ENCODE results near the gene MICB. TPM values are rescaled to one million over a fixed set of nuclear protein-coding genes. Genes with fewer than 3 reads are reported as not detected.

The MICB gene
- total RNA-seq, 1 experiment from 2014 or later, result 72.1 TPM

DNA sequence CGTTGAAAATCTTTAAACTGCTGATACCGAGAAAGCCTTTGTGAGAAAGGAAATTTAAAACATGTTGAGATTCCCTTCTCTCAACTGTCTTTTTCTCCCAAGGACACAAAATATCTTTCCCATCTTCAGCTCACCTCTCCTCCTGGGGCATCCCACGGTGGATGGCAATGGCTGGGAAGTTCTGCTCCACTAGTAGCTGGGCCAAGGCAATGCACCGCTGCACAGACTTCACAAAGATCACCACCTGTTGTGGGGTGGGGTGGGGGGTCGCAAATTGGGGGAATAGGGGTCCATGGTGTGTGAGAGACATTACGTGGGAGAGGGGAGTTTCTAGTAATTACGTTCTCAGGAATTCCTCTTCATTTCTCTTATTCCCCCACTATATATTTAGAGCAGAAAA lies 33.2 kb downstream of the MICB start:
- TF ChIP-seq TCF7L2 (IDR thresholded peaks at IDR 0.05; ENCODE audit: low read depth, low read length), result no peak
- no peak for TF ChIP-seq POLR2AphosphoS5 (IDR thresholded peaks at IDR 0.05; ENCODE audit: low read depth, low read length)
- TF ChIP-seq, protein P1, sequence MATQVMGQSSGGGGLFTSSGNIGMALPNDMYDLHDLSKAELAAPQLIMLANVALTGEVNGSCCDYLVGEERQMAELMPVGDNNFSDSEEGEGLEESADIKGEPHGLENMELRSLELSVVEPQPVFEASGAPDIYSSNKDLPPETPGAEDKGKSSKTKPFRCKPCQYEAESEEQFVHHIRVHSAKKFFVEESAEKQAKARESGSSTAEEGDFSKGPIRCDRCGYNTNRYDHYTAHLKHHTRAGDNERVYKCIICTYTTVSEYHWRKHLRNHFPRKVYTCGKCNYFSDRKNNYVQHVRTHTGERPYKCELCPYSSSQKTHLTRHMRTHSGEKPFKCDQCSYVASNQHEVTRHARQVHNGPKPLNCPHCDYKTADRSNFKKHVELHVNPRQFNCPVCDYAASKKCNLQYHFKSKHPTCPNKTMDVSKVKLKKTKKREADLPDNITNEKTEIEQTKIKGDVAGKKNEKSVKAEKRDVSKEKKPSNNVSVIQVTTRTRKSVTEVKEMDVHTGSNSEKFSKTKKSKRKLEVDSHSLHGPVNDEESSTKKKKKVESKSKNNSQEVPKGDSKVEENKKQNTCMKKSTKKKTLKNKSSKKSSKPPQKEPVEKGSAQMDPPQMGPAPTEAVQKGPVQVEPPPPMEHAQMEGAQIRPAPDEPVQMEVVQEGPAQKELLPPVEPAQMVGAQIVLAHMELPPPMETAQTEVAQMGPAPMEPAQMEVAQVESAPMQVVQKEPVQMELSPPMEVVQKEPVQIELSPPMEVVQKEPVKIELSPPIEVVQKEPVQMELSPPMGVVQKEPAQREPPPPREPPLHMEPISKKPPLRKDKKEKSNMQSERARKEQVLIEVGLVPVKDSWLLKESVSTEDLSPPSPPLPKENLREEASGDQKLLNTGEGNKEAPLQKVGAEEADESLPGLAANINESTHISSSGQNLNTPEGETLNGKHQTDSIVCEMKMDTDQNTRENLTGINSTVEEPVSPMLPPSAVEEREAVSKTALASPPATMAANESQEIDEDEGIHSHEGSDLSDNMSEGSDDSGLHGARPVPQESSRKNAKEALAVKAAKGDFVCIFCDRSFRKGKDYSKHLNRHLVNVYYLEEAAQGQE (IDR thresholded peaks at IDR 0.05; ENCODE audit: insufficient read depth in 1 of 2, low read depth in 2 of 2, low read length in 1 of 2), result no peak
- no peak for TF ChIP-seq SIN3A (IDR thresholded peaks at IDR 0.05; ENCODE audit: borderline replicate concordance, insufficient read depth, low read depth, low read length)
- TF ChIP-seq, protein P2, sequence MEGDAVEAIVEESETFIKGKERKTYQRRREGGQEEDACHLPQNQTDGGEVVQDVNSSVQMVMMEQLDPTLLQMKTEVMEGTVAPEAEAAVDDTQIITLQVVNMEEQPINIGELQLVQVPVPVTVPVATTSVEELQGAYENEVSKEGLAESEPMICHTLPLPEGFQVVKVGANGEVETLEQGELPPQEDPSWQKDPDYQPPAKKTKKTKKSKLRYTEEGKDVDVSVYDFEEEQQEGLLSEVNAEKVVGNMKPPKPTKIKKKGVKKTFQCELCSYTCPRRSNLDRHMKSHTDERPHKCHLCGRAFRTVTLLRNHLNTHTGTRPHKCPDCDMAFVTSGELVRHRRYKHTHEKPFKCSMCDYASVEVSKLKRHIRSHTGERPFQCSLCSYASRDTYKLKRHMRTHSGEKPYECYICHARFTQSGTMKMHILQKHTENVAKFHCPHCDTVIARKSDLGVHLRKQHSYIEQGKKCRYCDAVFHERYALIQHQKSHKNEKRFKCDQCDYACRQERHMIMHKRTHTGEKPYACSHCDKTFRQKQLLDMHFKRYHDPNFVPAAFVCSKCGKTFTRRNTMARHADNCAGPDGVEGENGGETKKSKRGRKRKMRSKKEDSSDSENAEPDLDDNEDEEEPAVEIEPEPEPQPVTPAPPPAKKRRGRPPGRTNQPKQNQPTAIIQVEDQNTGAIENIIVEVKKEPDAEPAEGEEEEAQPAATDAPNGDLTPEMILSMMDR (IDR thresholded peaks at IDR 0.05), result no peak
- no peaks in the 10 kb centered on the region for H3K27me3 ChIP-seq (ENCODE audit: control insufficient read depth, insufficient read depth, low read length)
- in situ Hi-C loops (cut with HindIII; ENCODE audit: low pct_unique_long_range_greater_than_20kb, low sequenced_read_pairs) (no loop called here), intact Hi-C loops (cut with micrococcal nuclease; ENCODE audit: unreplicated experiment) (no loop called here)
- BruUV-seq (replicated peaks), result no TSS peak
- CTCF ChIA-PET, result no interaction called here
- no peaks in the 10 kb centered on the region for H3K9me3 ChIP-seq (ENCODE audit: control insufficient read depth, insufficient read depth, low read depth, low read length)
- POLR2A ChIA-PET, result no interaction called here
- H3K4me1 ChIP-seq (ENCODE audit: control insufficient read depth, insufficient read depth, low read length), result peaks cover 4% of the 10 kb centered on the region; the same call in 1 of the 2 replicates
- DNase-seq (ENCODE audit: low read depth, low spot score), result no peak
- H3K36me3 ChIP-seq (ENCODE audit: control insufficient read depth, insufficient read depth, low read length), result peaks cover 35% of the 10 kb centered on the region
- ATAC-seq, result no peak
- H3K27ac ChIP-seq (ENCODE audit: low read length), result no peak overlapping the region
- no peak overlapping the region for H3K4me3 ChIP-seq (ENCODE audit: low read depth in 2 of 2, low read length in 2 of 2)

DNA sequence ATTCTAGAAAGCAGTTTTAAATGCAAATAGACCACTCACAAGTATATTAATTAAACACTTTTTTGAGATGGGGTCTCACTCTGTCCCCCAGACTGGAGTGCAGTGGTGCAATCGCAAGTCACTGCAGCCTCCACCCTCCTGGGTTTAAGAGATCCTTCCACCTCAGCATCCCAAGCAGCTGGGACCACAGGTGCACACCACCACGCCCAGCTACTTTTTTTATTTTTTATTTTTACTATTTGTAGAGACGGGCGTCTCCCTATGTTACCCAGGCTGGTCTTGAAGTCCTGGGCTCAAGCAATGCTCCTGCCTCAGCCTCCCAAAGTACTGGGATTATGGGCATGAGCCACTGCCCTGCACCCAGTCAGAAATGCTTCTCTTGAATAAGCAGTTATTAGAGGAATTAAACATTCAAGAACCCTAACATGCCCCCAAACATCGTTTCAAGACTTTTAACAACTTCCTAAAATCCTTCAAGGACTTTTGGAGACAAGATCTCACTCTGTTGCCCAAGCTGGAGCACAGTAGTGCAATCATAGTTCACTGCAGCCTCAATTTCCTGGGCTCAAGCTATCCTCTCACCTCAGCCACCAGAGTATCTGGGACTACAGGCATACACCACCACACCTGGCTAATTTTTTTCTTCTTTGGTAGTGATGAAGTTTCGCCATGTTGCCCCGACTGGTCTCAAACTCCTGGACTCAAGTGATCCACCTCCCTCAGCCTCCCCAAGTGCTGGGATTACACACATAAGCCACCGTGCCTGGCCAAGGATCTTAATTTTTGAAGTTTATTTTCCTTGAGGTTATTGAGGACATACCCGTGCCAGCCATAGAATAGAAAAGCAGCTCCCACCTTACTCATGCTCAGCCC lies 34.1 kb downstream of the MICB start:
- ChIA-PET CTCF (no interaction called here), POLR2A (no interaction called here)
- BruUV-seq (replicated peaks), result TSS peak; percentile 8
- peaks cover 41% of the 10 kb centered on the region for H3K36me3 ChIP-seq (ENCODE audit: control insufficient read depth, insufficient read depth, low read length)
- H3K27ac ChIP-seq (ENCODE audit: low read length), result no peak overlapping the region
- TF ChIP-seq POLR2AphosphoS5 (IDR thresholded peaks at IDR 0.05; ENCODE audit: low read depth, low read length), result peak; percentile 29
- TF ChIP-seq SIN3A (IDR thresholded peaks at IDR 0.05; ENCODE audit: borderline replicate concordance, insufficient read depth, low read depth, low read length), result no peak
- in situ Hi-C loops (cut with HindIII; ENCODE audit: low pct_unique_long_range_greater_than_20kb, low sequenced_read_pairs), result no loop called here
- intact Hi-C loops (cut with micrococcal nuclease; ENCODE audit: unreplicated experiment), result no loop called here
- H3K9me3 ChIP-seq (ENCODE audit: control insufficient read depth, insufficient read depth, low read depth, low read length), result no peaks in the 10 kb centered on the region
- peaks cover 4% of the 10 kb centered on the region; the same call in 1 of the 2 replicates for H3K4me1 ChIP-seq (ENCODE audit: control insufficient read depth, insufficient read depth, low read length)
- DNase-seq (ENCODE audit: low read depth, low spot score) (no peak), ATAC-seq (no peak)
- no peaks in the 10 kb centered on the region for H3K27me3 ChIP-seq (ENCODE audit: control insufficient read depth, insufficient read depth, low read length)
- H3K4me3 ChIP-seq (ENCODE audit: low read depth in 2 of 2, low read length in 2 of 2), result no peak overlapping the region
